COLO668 (cell line): ENCODE measurements around the gene STK11IP.
A peak's percentile ranks its signal among the peaks of the same experiment; 100 is the strongest.

Source experiments
- DNase-seq: peaks from one replicate; lab custom pipeline; 2025; ENCODE audit not compliant: unreplicated experiment; lab: John Stamatoyannopoulos, UW

The STK11IP gene

DNA sequence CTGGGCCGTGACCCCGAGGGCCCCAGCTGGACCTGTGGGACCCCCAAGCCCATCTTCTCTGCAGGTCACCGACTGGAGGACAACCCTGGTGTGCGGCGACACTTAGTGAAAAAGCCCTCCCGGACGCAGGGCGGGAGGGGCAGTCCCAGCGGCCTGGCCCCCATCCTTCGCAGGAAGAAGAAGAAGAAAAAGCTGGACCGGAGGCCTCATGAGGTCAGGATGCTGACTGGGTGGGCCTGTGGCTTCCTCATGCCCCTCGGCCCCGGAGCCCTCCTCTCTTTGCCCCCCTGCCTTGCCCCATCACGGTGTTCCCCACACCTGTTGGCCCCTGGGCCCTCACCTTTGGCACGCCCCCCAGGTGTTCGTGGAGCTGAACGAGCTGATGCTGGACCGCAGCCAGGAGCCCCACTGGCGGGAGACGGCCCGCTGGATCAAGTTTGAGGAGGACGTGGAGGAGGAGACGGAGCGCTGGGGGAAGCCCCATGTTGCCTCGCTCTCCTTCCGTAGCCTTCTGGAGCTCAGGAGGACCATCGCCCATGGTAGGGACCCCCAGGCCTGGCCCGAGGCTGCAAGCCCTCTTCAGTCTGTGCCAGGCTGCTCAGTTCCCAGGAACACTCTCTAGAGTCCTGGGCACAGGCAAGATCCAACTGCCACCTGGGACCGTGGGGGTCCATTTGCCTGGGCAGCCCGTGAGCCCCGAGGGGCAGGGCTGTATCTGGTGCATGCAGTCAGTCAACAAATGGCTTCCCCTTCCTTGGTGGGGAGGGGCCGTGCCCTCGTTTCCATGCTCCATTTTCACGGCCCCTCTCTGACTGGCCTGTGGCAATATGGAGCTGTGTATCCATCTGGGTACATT is 34.5 kb downstream of the STK11IP start:
- no peak for DNase-seq

DNA sequence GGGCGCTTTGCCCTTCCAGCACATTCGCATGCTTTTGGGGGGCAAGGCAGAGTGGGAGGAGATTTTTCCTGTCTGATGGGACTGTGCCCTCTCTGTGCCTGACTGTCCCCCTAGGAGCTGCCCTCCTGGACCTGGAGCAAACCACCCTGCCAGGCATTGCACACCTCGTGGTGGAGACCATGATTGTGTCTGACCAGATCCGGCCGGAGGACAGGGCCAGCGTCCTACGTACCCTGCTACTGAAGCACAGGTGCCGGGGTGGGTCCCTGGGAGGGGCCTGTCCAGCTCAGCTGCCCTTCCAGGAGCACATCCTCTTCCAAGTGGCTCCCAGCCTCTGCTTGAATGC is 35.1 kb downstream of the STK11IP start:
- DNase-seq, result no peak

DNA sequence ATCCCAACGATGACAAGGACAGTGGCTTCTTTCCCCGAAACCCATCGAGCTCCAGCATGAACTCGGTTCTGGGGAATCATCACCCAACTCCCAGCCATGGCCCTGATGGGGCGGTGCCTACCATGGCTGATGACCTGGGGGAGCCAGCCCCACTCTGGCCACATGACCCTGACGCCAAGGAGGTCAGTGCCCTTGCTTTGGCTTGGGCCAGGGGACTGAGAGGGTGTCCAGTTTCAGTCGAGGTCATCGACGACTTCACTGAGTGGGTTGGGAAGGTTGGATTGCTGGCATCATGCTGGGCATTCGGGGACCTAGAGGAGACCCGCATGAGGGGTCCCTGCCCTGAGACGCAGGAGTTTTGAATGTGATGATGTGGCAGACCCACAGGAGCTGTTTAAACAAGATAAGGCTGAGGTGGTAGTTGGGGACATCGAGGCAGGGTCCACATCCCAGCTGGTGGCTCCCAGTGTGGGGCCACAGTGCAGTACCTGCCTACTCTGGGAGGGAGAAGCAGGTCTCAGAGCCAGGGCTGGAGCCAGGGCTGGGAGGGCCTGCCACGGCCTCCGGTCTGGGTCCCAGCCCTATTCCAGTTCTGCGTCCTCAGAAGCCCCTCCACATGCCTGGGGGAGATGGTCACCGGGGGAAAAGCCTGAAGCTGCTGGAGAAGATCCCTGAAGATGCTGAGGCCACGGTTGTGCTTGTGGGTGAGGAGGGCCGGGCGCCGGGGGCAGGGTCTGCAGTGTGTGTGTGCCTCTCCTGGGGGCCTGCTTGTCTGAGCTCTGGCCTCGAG is 35.8 kb downstream of the STK11IP start:
- no peak for DNase-seq

DNA sequence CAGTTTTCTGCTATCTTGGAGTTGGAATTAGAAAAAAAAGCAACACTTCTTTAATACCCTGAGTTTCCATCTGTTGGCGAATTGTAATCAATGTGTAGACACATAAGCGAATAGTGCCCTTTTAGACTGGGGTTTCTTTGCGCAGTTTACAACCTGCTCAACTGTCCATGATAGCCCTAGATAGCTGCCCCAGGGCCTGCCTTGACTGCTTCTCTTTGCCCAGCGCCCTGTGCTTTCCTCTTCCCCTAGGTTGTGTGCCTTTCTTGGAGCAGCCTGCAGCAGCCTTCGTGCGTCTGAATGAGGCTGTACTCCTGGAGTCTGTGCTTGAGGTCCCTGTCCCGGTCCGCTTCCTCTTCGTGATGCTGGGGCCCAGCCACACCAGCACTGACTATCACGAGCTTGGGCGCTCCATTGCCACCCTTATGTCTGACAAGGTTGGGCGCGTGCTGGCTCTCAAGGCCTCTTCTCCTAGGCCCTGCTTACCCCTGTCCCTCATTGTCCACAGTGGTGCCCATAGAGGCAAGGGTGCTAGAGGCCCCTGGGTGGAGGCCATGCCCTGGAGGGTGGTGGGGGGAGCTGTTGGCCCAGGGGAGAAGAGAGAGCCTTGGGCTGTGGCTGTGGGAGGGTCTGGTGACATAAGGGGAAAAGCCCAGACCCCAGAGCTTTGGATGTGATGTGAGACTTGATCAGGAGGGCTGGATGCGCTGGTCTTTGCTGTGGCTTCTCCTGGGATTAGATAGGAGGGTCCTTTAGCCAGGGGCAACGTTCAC is 36.7 kb downstream of the STK11IP start:
- DNase-seq, result no peak

DNA sequence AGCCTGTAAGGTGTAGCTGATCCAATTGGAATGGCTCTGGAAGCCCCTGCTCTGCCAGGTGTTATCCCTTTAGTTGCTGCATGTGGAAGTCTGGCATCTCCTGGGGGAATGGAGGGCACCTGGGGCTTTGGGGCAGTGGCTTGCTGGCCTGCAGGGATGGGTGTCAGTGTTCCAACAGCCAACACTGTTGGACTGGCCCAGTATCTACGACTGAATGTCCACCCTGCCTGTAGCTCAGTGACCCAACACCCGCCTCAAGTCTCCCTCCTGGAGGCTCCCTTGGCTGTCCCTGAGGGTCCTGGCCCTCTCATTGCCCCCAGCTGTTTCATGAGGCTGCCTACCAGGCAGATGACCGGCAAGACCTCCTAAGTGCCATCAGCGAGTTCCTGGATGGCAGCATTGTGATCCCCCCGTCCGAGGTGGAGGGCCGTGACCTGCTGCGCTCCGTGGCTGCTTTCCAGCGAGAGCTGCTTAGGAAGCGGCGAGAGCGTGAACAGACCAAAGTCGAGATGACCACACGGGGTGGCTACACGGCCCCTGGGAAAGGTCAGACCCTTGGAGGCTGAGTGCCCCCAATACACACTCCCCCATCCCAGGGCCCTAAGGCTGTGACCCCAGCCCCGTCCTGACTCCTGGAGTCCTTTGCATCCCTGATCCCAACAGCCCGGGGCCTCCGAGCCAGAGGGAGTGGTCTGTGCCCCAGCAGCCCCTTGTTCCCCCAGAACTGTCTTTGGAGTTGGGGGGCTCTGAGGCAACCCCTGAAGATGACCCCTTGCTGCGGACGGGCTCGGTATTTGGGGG is 37.5 kb downstream of the STK11IP start:
- DNase-seq, result no peak

DNA sequence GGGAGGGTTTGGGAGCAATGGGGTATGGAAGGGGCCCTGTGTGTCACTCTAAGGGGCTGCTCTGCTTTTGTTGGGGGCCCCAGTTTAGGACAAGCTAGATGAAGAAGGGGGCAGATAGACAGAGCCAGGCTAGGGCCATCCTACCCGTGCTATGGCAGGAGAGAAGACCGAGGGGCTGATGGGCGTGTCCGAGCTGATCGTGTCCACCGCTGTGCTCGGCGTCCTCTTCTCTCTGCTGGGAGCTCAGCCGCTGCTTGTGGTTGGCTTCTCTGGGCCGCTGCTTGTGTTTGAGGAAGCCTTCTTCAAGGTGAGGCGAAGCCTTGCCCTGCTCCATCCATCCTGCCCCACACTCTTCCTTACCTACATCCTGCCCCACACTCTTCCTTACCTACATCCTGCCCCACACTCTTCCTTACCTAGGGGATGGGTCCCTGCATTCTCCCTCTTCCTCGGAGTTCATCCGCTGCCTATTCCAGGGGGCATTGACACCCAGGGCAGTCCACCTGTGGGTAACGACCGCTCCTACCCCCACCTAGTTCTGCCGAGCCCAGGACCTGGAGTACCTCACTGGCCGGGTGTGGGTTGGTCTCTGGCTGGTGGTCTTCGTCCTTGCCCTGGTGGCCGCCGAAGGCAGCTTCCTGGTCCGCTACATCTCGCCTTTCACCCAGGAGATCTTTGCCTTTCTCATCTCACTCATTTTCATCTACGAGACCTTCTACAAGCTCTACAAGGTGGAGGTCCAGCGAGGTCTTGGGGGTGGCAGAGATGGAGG is 38.7 kb downstream of the STK11IP start:
- no peak for DNase-seq

DNA sequence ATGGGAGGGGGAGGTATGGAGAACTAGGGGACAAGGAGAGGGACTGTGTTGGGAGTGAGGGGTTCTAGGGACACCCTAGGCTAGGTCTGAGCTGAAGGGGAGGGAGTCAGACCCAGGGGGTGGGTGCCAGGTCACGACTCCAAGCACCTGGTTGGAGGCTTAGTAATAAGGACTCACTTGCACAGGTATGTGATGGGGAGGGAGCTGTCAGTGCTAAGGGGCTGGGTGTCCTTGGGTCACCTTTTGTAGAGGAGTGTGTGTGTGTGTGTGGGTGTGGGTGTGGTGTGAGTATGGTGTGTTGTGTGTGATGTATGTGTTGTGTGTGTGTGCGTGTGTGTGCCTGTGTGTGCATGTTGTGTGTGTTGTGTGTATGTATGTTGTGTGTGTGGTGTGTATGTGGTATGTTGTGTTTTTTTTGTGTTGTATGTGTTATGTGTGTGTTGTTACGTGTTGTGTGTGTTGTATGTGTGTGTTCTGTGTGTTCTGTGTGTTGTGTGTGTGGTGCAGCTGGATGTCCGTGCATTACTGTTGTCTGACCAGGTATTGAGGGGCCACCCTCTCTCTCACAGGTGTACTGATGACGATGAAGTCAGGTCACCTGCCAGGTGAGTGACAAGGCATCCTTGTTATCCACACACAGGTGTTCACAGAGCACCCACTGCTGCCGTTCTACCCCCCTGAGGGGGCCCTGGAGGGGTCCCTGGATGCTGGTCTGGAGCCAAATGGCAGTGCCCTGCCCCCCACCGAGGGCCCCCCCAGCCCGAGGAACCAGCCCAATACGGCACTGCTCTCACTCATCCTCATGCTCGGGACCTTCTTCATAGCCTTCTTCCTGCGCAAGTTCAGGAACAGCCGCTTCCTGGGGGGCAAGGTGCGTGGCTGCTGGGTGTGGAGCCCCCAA is 39.5 kb downstream of the STK11IP start:
- DNase-seq, result no peak

DNA sequence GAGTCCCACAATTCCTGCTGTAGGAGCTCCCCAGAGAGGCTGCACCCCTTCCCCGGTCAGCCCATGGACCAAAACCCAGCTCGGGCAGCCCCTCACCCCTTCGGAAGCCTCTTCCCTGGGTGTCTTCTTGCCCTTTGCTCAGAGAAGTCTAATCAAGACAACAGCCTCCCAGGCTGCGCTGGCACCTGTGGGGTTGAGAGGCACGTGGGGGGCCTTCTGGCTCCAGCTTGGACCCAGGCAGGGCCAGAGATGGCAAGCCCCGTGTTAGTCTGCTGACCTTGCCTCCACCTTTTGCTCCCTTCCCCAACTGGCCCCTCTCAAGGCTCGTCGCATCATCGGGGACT is 40.2 kb downstream of the STK11IP start:
- no peak for DNase-seq

DNA sequence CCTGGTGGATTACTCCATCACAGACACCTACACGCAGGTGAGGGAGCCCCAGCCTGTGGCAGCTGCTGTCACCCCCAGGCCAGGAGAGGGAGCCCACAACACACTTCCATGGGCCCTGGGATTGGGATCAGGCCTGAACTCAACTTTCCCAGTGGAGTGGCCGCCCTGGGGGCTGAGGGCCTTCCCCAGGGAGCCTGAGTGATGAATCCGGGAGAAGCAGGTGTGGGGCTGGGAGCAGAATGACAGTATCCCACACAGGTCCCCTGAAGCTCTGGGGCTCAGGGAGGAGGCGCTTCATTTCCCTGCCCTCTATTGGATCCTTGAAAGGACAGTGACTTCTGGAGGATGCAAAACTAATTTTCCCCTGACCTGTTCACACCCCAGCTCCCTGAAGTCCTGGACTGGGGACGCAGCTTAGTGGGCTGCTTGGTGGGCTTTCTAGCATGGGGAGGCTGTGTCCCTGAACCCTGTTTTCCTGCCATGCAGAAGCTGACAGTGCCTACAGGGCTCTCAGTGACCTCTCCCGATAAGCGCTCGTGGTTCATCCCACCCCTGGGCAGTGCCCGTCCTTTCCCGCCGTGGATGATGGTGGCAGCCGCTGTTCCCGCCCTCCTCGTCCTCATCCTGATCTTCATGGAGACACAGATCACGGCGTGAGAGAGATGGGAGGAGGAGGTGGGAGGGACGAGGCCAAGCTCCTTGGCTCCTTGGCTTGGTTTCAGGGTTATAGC is 40.7 kb downstream of the STK11IP start:
- peak; percentile 18 for DNase-seq

DNA sequence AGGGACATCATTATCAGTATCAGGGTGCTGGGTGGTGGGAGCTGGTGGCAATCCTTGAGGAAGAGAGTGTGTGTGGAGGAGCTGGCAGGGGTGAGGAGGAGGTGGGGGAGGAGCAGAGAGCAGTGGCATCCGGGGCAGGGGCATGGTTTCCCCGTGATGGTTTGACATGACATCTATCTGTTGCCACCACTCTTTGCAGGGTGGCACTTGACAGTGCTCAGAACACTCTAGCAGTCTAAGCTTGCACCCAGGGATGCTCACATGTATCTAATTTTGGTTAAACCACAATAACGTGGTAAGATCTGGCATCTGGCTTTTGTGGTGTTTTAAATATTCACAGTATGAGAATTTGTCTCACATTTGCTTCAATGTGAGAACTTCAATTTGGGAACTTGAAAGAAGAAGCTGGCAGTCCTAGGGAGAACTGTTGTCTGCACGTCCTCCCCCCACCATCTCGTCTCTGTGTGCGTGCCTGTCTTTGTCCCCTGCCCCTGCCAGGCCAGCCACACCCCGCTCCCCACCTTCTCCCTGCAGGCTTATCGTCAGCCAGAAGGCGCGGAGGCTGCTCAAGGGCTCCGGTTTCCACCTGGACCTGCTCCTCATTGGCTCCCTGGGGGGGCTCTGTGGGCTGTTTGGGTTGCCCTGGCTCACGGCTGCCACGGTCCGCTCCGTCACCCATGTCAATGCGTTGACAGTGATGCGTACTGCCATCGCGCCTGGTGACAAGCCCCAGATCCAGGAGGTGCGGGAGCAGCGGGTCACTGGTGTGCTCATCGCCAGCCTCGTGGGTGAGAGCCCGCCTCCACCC is 41.5 kb downstream of the STK11IP start:
- DNase-seq, result no peak

DNA sequence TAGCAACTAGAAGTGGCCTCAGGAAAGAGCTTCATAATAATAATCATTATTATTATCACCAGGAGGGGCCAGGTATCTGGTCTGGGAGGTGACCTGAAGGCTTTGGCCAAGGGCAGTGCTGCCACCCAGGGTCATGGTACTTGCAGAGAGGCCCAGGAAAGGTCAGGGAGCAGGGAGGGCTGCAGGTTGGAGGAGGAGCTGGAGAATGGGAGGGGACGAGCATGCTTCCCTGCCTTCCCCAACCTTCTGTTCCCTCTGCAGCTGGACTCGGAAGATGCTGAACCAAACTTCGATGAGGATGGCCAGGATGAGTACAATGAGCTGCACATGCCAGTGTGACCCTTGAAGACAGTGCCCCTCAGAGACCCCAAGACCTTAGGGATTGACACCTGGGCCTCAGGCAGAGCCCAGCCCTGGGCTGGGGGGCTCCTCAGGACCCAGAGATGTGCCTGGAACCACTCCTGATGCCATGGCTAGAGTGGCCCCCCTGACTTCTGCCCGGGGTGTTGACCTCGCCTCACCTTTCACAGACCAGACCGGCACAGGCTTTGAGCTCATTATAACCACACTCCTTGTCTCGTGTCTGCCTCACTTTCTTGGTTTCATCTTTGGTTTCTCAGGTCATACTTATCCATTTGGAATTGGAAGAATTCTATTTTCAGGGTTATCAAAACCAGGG is 43.9 kb downstream of the STK11IP start:
- DNase-seq, result no peak

DNA sequence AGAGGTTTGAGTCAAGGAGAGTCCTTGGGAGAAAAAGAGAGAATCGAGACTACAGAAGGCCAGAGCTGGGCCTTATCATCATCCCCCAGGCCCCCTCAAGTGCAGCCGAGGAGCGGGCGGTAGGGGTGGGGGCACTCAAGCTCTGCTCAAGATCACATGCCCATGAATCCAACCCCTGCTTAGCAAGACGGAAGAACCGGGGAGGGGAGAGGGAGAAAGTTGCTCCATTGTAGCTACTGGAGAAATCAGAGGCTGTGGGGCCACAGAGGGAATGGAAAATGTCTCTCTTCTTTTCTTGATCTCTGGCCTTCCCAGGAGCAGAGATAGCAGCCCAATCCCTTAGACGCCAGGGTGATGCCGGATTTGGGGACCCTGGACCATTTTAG is 44.4 kb downstream of the STK11IP start:
- DNase-seq, result no peak

DNA sequence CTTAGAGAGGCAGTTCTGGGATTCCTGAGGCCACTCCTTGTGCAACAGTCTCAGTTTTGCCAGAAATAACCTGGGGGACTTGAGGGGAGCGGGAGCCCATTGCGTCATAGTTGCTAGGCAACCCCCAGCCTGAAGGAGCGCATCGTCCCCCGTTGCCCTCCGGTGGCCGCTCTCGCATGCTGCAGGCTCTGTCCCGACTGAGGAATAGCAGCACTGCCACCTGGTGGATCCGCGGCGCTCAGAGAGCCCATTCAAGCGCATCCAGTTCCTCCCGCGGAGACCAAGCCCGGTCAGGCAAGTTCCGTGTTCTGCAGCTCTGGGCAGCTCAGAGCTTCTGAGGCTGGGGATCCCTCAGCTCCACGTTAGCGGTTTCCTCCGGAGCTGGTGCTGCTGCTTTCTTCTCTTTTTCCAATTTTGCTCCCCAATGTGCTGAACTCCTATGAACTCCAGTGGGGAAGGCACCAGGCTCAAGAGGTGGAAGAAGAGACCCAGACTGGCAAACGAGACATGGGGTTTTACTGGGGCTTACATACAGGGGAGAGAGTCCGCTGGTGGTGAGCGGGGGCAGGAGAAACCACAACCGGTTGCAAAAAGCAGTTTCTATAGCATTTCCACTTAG is 44.9 kb downstream of the STK11IP start:
- peak; percentile 94 for DNase-seq

DNA sequence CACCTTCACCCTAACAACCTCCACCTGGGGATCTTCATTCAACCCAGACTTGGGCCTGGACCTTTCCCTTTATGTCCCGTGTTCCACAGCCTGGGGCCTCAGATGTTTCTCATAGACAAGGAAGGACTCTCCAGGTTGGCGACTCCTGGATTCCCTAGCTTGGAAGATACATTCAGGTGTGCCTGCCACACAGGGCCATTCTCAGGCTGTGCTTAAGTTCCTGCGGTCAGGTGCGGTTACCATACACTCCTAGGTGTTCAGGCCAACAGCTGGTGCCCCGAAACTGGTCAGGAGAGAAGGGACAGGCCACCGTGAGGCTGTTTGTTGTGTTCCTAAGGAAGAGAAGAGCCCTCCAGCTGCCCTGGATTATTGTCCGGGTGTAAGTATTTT is 45.4 kb downstream of the STK11IP start:
- DNase-seq, result no peak

DNA sequence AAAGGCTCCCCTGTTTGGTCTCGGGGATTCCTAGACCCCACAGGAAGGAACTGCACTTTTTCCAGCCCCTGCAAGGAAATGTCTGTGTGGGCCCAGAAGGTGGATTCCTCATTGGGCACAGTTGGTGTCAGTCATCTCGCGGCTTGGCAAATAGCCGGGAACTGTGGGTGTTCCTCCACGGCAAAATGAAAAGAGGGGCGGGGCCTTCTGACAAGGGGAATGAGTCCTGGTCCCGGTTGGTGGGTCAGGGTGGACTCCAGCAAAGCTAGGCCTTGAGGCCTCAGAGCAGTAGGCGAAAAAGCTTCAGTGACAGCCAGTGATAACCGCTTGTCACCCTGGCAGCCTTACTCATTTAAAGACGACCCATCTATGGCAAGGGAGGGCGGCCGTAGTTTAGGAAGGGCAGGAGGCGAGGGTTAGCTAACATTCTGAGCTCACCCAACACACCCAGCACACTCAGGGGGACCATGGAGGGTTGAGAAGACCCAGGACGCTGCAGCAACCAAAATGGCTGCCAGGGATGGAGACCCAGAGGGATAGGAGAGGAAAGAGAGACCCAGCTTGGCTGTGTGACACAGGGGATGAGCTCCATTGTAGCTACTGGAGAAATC is 46.2 kb downstream of the STK11IP start:
- no peak for DNase-seq

DNA sequence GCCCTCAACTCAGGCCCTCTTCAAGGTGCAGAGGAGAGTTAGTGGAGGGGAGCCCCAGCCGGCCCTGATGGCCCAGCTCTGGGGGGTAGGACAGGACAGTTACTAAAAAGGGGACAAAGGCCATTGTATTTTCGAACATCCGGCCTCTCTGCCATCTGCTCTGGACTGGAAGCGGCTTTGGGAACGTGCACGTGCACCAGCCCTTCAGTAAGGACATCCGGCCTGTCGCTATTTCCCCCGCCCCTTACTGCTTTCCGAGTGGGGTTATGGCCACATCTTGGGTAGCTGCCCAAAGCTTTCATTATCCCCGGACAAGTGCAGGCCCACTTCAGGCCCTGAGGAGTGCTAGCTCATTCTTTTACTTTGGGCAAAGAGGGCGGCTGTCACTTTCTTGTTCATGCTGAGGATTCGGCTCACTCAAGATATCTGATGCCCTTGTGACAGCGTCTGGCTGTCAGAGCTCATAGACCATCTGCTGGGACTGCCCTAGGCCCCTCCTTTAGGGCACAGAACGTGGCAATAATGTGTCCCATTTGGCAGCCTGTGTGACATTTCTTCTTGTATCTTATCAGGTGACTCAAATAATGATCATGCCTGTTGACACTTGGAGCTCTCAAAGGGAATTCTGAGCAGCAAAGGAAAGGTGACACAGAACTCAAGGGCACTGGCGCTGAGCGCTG is 47.3 kb downstream of the STK11IP start:
- no peak for DNase-seq
